Right lobe of liver (tissue), 6 donors: ENCODE measurements around the gene ARHGAP25. TPM values are rescaled to one million over a fixed set of nuclear protein-coding genes. Genes with fewer than 3 reads are reported as not detected.
A peak's percentile ranks its signal among the peaks of the same experiment; 100 is the strongest.

Source experiments
- ATAC-seq, 4 donors: fragments of 200-7000 bp; cut with Tn5 transposase; one replicate each; pipeline ENCODE4 v1.9.1; 2020; ENCODE audit warnings: mild to moderate bottlenecking in 4 of 4, moderate library complexity in 4 of 4
- DNase-seq, 3 donors: peaks; one replicate each; pipeline ENCODE4 v3.0.0-alpha.2; 2020
- H3K27ac ChIP-seq, 3 donors: fragments of 200-600 bp; one replicate each; pipeline ENCODE4 v1.8.0; 2022
- H3K27me3 ChIP-seq, 2 donors: fragments of 200-600 bp; one replicate each; pipeline ENCODE4 v1.8.0; 2022
- H3K36me3 ChIP-seq, 4 donors: fragments of 200-600 bp; sonication (generic) in 1 of 4; one replicate each; pipeline versions ENCODE4 v1.5.1 to v1.8.0; 2017 to 2022; ENCODE audit warnings: control low read depth in 1 of 4
- H3K4me1 ChIP-seq, 4 donors: fragments of 200-600 bp; sonication (generic) in 1 of 4; one replicate each; pipeline versions ENCODE4 v1.5.1 to v1.8.0; 2017 to 2022; ENCODE audit warnings: control low read depth in 1 of 4
- H3K4me3 ChIP-seq, 3 donors: fragments of 200-600 bp; one replicate each; pipeline ENCODE4 v1.8.0; 2022
- H3K9me3 ChIP-seq, 4 donors: fragments of 200-600 bp; sonication (generic) in 1 of 4; one replicate each; pipeline versions ENCODE4 v1.5.1 to v1.8.0; 2017 to 2022; ENCODE audit warnings: control low read depth in 1 of 4
- CTCF ChIP-seq, 4 donors: fragments of 200-600 bp in 3 of 4; fragments of 450-650 bp in 1 of 4; IDR thresholded peaks; one replicate each; pipeline versions ENCODE4 v1.5.1 to v1.8.0; 2016 to 2022; ENCODE audit warnings: antibody characterized with exemption in 4 of 4, mild to moderate bottlenecking in 2 of 4
- POLR2A ChIP-seq: fragments of 450-650 bp; IDR thresholded peaks from one replicate; pipeline ENCODE4 v1.6.1; 2017; ENCODE audit warnings: antibody characterized with exemption, mild to moderate bottlenecking
- WGBS: methylation state at CpG from one replicate; pipeline ENCODE4 v1.1.6; 2018; ENCODE audit warnings: low coverage, low lambda C conversion rate; ENCODE audit not compliant: insufficient coverage; ENCODE audit errors: missing lambda C conversion rate; 5-methylcytosine and 5-hydroxymethylcytosine counted together
- intact Hi-C, 2 donors: fragments of 100-400 bp; cut with DNase I; formaldehyde crosslinking; loops; one replicate each; pipeline versions ENCODE4 v1.11.2 to v1.14.1; 2022
- total RNA-seq, 6 experiments: library from RNA; depleted of rRNA in 2 of 6; stranded (reverse); fragments of >200 nt in 2 of 6; fragmentation: NEBNext Ultra II Directional in 3 of 6; extraction: Animal tissue kit (Norgen Biotek cat#: 25700) in 3 of 6; gene quantifications; one replicate each; pipeline versions ENCODE4 v1.1.0 to v1.2.4, GENCODE V29; 2016 to 2023
- donor health status: DM: no; HTN: yes; CAD: no.
- donor health status: DM: no; HTN: no; CAD: no.
- donor health status: DM: no; HTN: no; CAD: no.
- donor health status: DM: no; HTN: yes; CAD: no.
- donor health status: DM: no; HTN: yes; CAD: no.

Gene ARHGAP25
- total RNA-seq, 6 experiments from 2014 or later = 3.3 to 9.8 (median 5.0) TPM

DNA sequence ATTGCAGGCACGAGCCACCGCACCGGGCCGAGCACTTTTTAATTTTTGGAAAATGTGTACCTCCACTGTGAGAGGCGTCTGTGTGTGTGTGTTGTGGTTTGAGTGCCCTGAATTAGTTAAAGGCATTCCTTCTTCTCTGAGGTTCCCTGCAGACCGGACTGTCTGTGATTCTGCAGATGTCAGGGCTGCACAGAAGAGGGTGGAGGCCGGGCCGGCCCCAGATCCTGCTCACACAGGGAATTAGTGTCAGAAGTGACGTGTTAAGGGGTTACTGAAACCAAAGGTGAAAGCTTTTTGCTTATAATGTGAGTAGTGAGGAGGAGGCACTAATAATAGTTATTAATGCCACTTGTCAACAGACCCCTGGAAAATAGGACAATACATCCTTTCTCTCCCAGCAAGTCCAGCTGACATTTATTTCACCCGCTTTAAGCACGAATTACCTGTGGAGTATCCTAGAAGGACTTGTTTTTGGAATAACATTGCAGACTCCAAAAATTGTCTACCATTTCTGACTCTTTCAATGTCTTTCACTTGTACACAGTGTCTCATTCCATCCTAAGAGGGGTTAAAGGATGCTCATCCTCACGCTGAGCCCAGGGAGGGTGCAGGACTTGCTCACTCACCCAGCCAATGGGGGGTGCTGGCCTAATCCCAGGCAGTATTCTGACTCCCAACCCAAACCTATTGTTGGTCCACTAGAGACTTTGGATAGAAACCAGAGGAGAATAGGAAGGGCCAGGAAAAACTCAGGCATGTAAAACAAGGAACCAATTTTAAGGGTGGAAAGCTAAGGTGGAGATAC, 16.2 kb downstream of the ARHGAP25 start:
- intact Hi-C loops = no loop called here
- WGBS = 86% methylated on average over 11 of the region's 12 CpGs
- peaks cover 0 to 8% (median 2%) of the 10 kb centered on the region in 4 donors for H3K4me1 ChIP-seq
- H3K27me3 ChIP-seq = no peaks in the 10 kb centered on the region
- TF ChIP-seq POLR2A (no peak), CTCF (IDR thresholded peaks at IDR 0.05) (no peak)
- no peaks in the 10 kb centered on the region for H3K36me3 ChIP-seq
- DNase-seq (no peak), ATAC-seq (no peak)
- H3K4me3 ChIP-seq = no peak overlapping the region
- no peak overlapping the region for H3K27ac ChIP-seq
- H3K9me3 ChIP-seq = no peaks in the 10 kb centered on the region

GRCh38 chr2:68751397-68752339, 17.1 kb downstream of the ARHGAP25 start:
- H3K36me3 ChIP-seq = no peaks in the 10 kb centered on the region
- peak; percentile 98 to 99 (median 99) for ATAC-seq
- intact Hi-C loops = no loop called here
- no peaks in the 10 kb centered on the region for H3K9me3 ChIP-seq
- WGBS = 13% methylated on average over 15 of the region's 15 CpGs
- peak; percentile 89 to 92 (median 91) for DNase-seq
- no peaks in the 10 kb centered on the region for H3K27me3 ChIP-seq
- H3K4me3 ChIP-seq = no peak overlapping the region
- peak; percentile 89 to 98 (median 92) for TF ChIP-seq CTCF (IDR thresholded peaks at IDR 0.05)
- no peak for TF ChIP-seq POLR2A
- no peak overlapping the region for H3K27ac ChIP-seq
- H3K4me1 ChIP-seq = peaks cover 0 to 8% (median 2%) of the 10 kb centered on the region in 4 donors

GRCh38 chr2:68753318-68753717, 18.7 kb downstream of the ARHGAP25 start:
- peaks cover 0 to 8% (median 2%) of the 10 kb centered on the region in 4 donors for H3K4me1 ChIP-seq
- ATAC-seq = no peak
- TF ChIP-seq POLR2A = no peak
- no peak for DNase-seq
- H3K27ac ChIP-seq = no peak overlapping the region
- no peaks in the 10 kb centered on the region for H3K36me3 ChIP-seq
- no peaks in the 10 kb centered on the region for H3K27me3 ChIP-seq
- intact Hi-C loops = no loop called here
- no peak overlapping the region for H3K4me3 ChIP-seq
- WGBS = 44% methylated on average over 4 of the region's 4 CpGs
- H3K9me3 ChIP-seq = no peaks in the 10 kb centered on the region

DNA sequence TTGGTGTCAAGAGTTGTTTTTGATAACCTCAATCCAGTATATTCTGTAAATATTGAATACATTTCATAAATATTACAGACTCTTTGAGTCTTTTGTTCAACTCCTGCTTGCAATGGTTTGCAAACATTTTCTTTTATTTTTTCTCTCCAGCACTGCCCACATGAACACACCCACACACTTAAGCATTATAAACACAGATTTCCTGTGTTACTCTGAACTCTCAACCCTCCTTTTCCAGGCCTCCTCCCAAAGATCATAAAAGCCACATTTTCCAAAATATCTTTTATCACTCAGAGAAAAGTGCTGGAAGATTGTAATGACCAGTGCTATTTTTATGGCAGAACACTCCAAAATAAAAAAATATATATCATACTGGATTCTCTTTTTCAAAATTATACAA, 20.5 kb downstream of the ARHGAP25 start:
- intact Hi-C loops = no loop called here
- Histone ChIP-seq H3K4me3 (no peak overlapping the region), H3K36me3 (no peaks in the 10 kb centered on the region), H3K9me3 (no peaks in the 10 kb centered on the region), H3K27me3 (no peaks in the 10 kb centered on the region), H3K27ac (no peak overlapping the region), H3K4me1 (peaks cover 0 to 8% (median 2%) of the 10 kb centered on the region in 4 donors)
- ATAC-seq (no peak), DNase-seq (no peak)
- TF ChIP-seq CTCF (IDR thresholded peaks at IDR 0.05) = no peak
- no peak for TF ChIP-seq POLR2A

- Histone ChIP-seq H3K36me3 (no peaks in the 10 kb centered on the region), H3K4me1 (peaks cover 0 to 8% (median 2%) of the 10 kb centered on the region in 4 donors), H3K27me3 (no peaks in the 10 kb centered on the region), H3K4me3 (no peak overlapping the region), H3K9me3 (no peaks in the 10 kb centered on the region), H3K27ac (no peak overlapping the region)
- intact Hi-C loops = no loop called here
- ATAC-seq = no peak
- no peak for DNase-seq
- no peak for TF ChIP-seq CTCF (IDR thresholded peaks at IDR 0.05)
- no peak for TF ChIP-seq POLR2A
- 50% methylated on average over 1 of the region's 2 CpGs for WGBS
These were observed 21.6 kb downstream of the ARHGAP25 start for GRCh38 chr2:68756178-68756577.
